GM10847 (cell line): ENCODE results near the gene ZNF684.

Experiments
- POLR2A ChIP-seq: IDR thresholded peaks from 2 replicates; pipeline ENCODE4 v1.6.1; 2011; ENCODE audit not compliant: insufficient read length; ENCODE audit errors: extremely low read depth

Gene ZNF684

GRCh38 chr1:40564913-40565312 lies 33.5 kb downstream of the ZNF684 start:
- no peak for TF ChIP-seq POLR2A

GRCh38 chr1:40567825-40568224 lies 36.4 kb downstream of the ZNF684 start:
- no peak for TF ChIP-seq POLR2A

- no peak for TF ChIP-seq POLR2A
These were observed 43.9 kb downstream of the ZNF684 start for GRCh38 chr1:40575336-40575735.

GRCh38 chr1:40582116-40582515 lies 50.7 kb downstream of the ZNF684 start:
- TF ChIP-seq POLR2A, result no peak

- no peak for TF ChIP-seq POLR2A
These were observed 52.5 kb downstream of the ZNF684 start for GRCh38 chr1:40583980-40584379.

GRCh38 chr1:40588586-40588985 lies 57.1 kb downstream of the ZNF684 start:
- TF ChIP-seq POLR2A, result no peak

GRCh38 chr1:40592107-40592803 lies 60.8 kb downstream of the ZNF684 start:
- TF ChIP-seq POLR2A, result no peak

GRCh38 chr1:40593449-40594186 lies 62.2 kb downstream of the ZNF684 start:
- TF ChIP-seq POLR2A, result no peak

- TF ChIP-seq POLR2A, result no peak
These were observed 62.7 kb downstream of the ZNF684 start for GRCh38 chr1:40594187-40594531.

- no peak for TF ChIP-seq POLR2A
These were observed 64.2 kb downstream of the ZNF684 start for GRCh38 chr1:40595623-40596022.
